ENCODE results near the gene REELD1.

DNA sequence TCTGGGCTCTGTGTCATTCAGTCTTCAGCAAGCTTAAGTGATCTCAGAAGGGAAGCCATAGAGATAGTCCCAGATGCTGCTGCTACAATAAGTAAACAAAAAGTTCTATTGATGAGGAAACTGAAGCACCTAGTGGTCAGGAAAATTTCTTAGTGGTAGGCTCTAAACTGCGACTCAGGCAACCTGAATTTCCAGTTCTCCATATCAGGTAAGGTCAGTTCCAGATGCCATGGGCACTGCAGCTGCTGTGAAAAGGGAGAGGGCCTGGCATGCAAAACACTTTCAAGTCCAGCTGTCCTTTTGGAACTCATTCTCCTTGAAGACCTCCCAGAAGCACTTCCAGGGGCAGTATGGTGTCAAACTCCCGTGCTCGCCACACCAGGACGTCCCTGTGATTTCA is 46.2 kb downstream of the REELD1 start:
- TF ChIP-seq CTCF (IDR thresholded peaks at IDR 0.05) (no peak), POLR2A (IDR thresholded peaks at IDR 0.05) (no peak), POLR2AphosphoS5 (IDR thresholded peaks at IDR 0.05) (no peak)
